ENCODE results near the gene GJD3.

The GJD3 gene

DNA sequence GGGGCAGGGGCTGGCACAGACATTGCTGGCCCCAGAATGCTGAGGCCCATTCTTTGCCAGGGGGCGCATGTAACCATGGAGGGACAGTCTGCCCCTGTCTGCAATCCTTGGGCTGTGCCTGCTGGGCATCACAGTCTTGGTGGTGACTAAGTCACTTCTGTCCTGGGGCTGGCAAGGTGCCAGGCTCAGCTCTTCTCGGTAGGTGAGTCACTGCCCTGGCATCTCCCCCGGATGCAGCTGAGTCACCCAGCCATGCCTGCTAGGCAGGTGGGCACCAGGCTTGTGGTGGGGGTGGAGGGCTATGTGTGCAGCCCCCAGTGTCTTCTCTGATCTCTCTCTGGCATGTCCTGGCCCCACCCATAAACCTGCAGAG is 50.0 kb downstream of the GJD3 start:
- H3K4me1 ChIP-seq (ENCODE audit: control insufficient read depth, insufficient read depth, low read length): peaks cover 10% of the 10 kb centered on the region
- no peak for DNase-seq (ENCODE audit: low read depth, low spot score)
- H3K4me3 ChIP-seq (ENCODE audit: low read length): no peak overlapping the region
- H3K27ac ChIP-seq (ENCODE audit: low read length): no peak overlapping the region
- H3K9me3 ChIP-seq (ENCODE audit: control insufficient read depth, insufficient read depth, low read length): no peaks in the 10 kb centered on the region
- WGBS (ENCODE audit: insufficient coverage, insufficient read length): no CpG with 5 or more reads among the region's 3 CpGs
- H3K27me3 ChIP-seq (ENCODE audit: control insufficient read depth, insufficient read depth, low read length): no peaks in the 10 kb centered on the region; the same call in 1 of the 2 replicates
- H3K36me3 ChIP-seq (ENCODE audit: control insufficient read depth, insufficient read depth, low read length): no peaks in the 10 kb centered on the region

DNA sequence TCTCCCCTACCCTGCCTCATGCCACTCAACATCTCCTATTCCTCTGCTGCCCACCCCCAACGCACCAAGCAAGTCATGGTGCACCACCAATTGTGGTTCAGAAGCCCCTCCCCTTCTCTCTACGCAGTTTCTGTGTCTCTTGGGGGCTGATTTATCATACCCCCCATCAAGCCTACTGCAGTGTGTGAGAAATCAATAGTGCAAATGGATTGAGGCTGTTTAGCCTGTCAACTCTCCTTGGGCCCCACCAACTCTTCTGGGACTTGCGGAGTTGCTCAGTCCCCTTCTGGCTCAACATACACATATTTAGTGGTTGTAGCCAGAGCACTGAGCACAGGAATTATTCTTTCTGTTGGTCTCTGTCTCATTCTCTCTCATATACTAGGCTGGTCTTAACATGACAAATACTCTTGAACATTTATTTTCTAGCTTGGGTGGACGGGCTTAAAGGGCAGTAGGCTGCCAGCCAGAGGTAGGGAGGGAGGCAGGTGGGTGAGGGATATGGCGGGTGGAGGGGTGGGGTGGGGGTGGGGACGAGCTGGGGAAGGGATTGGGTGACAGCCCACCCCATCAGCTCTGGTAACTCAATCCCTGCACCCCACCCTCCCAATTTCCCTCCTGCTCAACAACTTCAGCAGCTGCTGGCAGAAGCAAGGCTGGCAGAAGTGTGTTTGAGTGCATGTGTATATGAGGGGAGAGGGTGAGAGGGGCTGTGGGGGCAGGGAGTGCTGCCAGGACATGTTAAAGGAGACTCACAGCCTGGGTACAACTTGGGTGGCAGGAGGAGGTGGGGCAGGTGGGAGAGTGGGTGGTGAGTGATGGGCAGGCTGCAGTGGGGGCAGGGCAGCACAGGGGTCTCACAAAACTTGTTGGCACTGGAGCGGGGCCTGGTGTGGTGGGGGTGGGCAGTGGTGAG is 50.6 kb downstream of the GJD3 start:
- no peaks in the 10 kb centered on the region; the same call in 1 of the 2 replicates for H3K27me3 ChIP-seq (ENCODE audit: control insufficient read depth, insufficient read depth, low read length)
- no peaks in the 10 kb centered on the region for H3K36me3 ChIP-seq (ENCODE audit: control insufficient read depth, insufficient read depth, low read length)
- DNase-seq (ENCODE audit: low read depth, low spot score): no peak
- H3K4me3 ChIP-seq (ENCODE audit: low read length): no peak overlapping the region
- H3K4me1 ChIP-seq (ENCODE audit: control insufficient read depth, insufficient read depth, low read length): peaks cover 9% of the 10 kb centered on the region
- H3K27ac ChIP-seq (ENCODE audit: low read length): no peak overlapping the region
- WGBS (ENCODE audit: insufficient coverage, insufficient read length): no CpG with 5 or more reads among the region's 7 CpGs
- no peaks in the 10 kb centered on the region for H3K9me3 ChIP-seq (ENCODE audit: control insufficient read depth, insufficient read depth, low read length)
